GM12891 (cell line): ENCODE measurements around the gene GPC6.

Source experiments
- PAX5 ChIP-seq: IDR thresholded peaks from 2 replicates; pipeline ENCODE4 v1.6.1; 2011; ENCODE audit warnings: low read length, moderate library complexity, mild to moderate bottlenecking; ENCODE audit not compliant: insufficient read depth, severe bottlenecking
- POLR2A ChIP-seq: IDR thresholded peaks from 2 replicates; pipeline ENCODE4 v1.6.1; 2011; ENCODE audit warnings: low read depth, low read length, control low read depth
- POLR2AphosphoS5 ChIP-seq: IDR thresholded peaks from 2 replicates; pipeline ENCODE4 v1.6.1; 2011; ENCODE audit warnings: low read depth, low read length, control low read depth
- SPI1 ChIP-seq: IDR thresholded peaks from 2 replicates; pipeline ENCODE4 v1.6.1; 2011; ENCODE audit warnings: low read depth, low read length, control low read depth

DNA sequence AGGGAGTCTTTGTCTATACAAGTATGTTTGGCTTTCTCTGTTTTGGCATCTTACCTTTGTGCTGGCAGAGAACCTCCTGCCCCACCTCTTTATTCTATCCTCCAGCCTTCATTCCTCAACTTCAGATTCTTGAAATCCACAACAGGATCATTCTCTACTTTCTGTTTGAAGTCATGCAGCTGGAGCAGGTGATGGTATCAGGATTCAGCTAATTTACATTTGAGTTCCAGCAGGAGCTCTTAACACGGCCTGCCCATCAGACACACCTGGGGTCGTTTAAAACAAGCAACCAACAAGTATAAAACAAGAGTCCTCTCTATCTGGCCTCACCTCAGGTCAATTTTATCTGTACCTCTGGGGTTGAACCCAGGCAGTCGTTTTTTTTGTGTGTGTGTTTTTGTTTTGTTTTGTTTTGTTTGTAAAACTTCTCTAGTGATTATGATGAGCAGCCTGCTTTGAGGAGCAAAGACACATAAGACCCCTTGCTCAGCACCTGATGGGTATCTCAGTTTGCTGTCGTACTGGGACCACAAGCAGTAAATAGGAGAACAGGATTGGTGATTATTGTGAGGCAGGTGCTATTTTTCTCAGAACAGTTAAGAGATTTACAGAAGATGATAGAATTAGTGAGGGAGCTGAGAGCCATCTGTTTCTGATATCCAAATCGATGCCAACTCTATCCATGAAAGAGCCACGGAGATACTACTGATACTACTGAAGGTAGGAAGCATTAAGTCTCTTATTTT lies 78.4 kb downstream of the GPC6 start:
- TF ChIP-seq POLR2AphosphoS5 (no peak), POLR2A (no peak), SPI1 (no peak), PAX5 (no peak)
